GM12873 (cell line): ENCODE data around the gene TEX52.

Source experiments
- TF ChIP-seq, protein P1 (sequence below): IDR thresholded peaks from 2 replicates; pipeline ENCODE4 v1.5.1; 2012; ENCODE audit warnings: low read depth, mild to moderate bottlenecking, moderate library complexity, low read length, control low read depth; ENCODE audit not compliant: insufficient read depth; ENCODE audit errors: missing control alignments

TEX52 gene

DNA sequence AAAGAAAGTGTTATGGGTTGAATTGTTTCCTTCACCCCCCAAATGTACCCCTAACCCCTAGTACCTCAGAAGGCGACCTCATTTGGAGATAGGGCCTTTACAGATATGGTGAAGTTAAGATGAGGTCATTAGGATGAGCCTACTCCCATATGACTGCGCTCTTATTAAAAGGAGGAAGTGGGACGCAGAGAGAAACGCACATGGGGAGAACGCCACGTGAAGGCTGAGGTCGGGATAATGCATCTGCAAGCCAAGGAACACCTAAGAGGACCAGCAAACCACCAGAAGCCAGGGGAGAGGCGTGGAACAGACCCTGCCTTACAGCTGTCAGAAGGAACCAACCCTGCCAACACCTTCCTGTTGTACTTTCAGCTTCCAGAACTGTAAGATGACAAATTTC, 20.3 kb downstream of the TEX52 start:
- TF ChIP-seq, protein P1, sequence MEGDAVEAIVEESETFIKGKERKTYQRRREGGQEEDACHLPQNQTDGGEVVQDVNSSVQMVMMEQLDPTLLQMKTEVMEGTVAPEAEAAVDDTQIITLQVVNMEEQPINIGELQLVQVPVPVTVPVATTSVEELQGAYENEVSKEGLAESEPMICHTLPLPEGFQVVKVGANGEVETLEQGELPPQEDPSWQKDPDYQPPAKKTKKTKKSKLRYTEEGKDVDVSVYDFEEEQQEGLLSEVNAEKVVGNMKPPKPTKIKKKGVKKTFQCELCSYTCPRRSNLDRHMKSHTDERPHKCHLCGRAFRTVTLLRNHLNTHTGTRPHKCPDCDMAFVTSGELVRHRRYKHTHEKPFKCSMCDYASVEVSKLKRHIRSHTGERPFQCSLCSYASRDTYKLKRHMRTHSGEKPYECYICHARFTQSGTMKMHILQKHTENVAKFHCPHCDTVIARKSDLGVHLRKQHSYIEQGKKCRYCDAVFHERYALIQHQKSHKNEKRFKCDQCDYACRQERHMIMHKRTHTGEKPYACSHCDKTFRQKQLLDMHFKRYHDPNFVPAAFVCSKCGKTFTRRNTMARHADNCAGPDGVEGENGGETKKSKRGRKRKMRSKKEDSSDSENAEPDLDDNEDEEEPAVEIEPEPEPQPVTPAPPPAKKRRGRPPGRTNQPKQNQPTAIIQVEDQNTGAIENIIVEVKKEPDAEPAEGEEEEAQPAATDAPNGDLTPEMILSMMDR = no peak

DNA sequence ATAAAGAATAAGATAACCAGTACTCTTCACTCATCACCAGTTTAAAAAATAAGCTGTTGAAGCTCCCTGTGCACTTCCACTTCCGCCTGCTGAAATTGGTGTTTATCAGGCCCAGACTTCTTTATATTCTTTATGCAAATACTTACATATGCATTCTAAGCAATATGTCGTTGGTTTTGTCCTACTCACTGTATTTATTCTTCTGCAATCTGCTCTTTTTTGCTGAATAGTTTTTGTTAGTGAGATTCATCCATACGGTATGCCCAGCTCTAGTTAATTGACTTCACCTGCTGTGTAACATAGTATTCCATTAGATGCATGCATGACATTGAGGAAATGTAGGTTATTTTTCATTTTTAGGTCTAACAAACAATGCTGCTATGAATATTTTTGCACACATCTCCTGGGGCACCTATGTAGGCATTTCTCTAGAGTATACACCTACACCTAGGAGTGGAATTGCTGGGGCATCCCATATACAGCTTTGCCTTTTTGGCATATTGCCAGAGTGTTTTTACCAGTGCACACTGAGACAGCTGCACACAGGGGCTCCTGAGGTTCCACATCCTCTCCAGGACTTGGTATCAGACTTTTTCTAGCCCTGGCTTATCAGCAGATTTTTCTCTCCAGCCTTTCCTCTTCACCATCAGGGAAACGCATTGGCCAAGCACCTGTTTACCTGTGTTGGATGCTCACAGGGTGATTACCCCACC, 21.0 kb downstream of the TEX52 start:
- TF ChIP-seq, protein P1 = no peak

DNA sequence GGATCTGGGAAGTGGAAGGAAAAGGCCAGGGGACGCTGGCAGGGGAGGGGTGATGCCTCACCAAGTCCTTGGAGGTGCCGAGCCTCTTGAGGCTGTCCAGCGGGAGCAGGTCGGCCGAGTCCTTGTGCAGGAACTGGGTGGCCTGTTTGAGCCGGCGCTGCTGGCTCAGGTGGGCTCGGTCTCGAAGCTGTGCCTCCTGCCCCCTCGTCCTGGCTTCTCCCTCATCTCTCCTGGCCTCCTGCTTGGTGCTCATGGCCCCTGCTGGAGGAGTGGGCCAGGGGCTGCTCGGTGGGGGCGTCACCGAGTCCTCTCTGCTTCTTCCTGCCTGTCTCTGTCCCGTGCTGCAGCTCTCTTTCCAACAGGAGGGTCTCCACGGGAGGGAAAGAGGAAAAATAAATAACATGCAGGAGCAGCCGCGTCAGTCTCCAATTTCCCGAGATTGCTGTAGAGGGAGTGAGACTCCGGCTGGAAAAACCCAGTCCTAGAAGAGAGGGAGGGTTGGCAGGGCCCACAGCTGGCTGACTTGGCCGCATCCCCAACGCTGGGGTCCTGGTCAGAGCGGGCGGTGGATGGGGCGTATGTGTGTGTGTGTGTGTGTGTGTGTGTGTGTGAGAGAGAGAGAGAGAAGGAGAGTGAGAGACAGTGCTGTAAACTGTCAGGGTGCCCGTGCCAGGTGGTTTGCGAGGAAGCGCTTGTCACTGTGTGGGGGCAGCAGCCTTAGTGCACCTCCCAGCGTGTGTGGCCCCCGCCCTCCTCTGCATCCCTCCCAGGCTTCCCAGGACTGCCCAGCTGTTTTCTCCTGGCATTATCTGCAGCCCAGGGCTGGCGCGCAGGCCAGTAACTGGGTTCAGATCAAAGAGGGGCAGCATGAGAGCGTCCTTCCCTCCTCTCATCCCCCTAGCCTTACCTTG, 22.0 kb downstream of the TEX52 start, which contains the start of gene NRIP2:
NRIP2 (minus strand) TSS at position 455 of the 911 bp plus-strand sequence; CDS start at position 403, 52 bp downstream.
- TF ChIP-seq, protein P1 = no peak

DNA sequence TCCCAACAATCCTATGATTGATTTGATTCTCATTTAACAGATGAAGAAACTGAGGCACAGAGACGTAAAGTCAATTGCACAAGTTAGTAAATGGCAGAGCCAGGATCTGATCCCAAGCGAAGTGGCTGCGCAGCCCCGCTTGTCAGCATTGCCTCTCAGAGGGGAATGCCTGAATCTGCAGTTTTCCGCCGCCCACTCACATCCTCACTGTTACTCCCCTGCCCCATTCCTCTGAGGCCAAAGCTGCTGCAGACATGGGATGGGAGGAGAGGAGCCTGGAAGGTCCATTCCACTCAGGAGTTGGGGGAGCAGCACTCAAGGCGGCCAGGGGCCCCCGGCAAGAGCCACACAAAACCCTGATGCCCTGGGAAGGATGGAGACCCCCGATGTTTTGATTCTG, 23.0 kb downstream of the TEX52 start:
- TF ChIP-seq, protein P1 = no peak

DNA sequence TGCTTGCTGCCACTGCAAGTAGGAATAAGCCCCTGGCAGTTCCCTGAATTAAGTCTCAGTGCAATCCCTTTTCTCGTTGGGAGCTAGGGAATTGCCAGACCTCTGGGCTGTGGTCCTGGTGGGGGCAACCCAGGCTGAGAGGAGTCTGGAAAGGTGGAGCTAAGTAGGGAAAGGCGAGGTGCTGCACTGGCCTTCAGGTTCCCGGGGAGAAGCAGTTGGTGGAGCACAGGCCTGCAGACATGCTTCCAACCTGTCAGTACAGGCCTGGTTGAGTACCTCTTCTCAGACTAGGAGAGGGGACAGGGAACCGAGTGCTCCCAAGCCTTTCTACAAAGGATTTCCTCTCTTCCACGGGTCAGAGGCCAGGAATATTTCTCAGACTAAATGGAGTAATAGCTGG, 23.5 kb downstream of the TEX52 start:
- TF ChIP-seq, protein P1 = no peak

DNA sequence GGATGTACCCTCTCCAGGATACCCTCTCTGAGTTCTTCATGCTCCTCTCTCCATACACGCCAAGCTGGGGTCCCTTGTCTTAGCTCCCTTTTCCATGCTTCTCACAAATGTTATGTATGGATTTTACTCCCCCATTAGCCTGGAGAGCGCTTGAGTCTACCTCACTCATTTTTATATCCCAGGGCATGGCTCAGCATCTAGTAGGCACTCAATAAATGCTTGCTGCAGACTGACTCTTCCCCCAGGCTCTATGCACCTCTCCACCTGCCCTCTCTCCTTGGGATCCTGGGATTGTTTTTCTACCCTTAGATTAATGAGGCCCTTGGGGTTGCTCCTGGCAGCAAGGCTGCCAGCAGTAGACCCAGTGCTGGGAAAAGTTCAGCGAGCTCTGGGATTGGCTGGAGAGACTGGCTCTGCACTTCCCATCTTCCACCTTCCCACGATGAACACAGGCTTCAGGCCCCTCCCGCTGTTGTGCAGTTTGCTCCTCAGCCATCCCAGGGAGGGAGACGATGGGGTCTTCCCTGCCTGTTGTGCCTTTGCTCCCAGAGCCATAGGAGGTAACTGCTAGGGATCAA, 24.2 kb downstream of the TEX52 start:
- TF ChIP-seq, protein P1 = no peak

DNA sequence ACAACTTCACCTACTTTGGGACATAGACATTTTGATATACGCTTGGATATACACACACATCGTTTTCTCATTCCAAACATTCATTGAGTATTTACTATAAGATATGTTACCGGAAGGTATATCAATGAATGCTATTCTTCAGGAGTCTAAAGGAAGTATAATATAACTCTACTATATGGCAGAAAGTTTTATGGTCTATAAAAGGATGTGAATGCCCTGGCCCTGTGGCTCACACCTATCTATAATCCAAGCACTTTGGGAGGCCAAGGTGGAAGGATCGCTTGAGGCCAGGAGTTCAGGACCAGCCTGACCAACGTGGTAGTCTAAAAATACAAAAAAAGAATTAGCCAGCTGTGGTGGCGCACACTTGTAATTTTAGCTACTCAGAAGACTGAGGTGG, 27.6 kb downstream of the TEX52 start:
- TF ChIP-seq, protein P1 = no peak
